ENCODE results near the gene THBD.

THBD gene, protein sequence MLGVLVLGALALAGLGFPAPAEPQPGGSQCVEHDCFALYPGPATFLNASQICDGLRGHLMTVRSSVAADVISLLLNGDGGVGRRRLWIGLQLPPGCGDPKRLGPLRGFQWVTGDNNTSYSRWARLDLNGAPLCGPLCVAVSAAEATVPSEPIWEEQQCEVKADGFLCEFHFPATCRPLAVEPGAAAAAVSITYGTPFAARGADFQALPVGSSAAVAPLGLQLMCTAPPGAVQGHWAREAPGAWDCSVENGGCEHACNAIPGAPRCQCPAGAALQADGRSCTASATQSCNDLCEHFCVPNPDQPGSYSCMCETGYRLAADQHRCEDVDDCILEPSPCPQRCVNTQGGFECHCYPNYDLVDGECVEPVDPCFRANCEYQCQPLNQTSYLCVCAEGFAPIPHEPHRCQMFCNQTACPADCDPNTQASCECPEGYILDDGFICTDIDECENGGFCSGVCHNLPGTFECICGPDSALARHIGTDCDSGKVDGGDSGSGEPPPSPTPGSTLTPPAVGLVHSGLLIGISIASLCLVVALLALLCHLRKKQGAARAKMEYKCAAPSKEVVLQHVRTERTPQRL

GRCh38 chr20:23049201-23050075 lies at the start of gene THBD:
TSS of gene THBD (minus strand) at chr20:23049672. CDS start at chr20:23049504, 168 bp downstream.
- peak; percentile 47 for DNase-seq

DNA sequence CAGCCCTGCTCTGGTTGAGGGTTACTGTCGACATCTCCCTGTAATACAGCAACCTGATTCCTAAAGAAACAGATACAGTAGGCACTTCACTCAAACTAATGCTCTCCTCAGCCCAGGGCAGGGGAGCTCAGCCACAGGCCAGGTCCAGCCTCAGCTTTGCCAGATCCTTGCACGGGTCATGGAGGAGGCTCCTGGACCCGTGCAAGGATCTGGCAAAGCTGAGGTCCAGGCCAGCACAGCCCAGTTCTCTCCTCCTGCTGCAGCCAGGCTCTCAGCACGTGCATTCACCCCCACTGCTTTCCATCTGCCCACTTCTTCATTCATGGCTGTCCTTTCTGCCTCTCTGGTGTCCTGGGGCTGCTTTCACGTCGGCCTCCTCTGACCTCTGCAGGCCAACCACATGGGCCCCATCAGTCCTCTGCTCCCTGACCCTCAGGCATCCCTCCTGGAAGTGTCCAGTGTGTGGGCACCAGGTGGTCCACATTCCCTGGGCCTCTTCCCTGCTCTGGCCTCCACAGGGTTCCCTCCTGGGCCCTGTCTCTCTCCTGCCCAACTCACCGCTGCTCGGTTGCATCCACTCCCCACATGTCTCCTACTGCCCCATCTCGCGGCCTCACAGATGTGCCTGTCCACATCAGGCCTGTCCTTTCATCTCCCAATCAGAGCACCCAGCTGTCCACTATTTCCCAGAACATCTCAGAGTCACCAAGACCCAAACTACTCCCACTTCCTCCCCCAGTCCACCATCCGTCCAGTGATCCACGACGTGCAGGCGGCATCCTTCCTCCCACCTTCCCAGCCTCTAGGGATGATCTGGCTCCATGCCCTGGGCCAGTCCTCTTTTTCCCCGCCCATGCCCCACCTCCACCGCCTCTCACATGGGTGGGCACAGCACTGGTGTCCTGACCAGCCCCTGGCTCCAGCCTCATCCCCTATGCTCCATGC lies 48.4 kb upstream of the THBD start:
- DNase-seq, result no peak

- no peak for DNase-seq
These were observed 47.6 kb upstream of the THBD start for GRCh38 chr20:23096986-23097520.

DNA sequence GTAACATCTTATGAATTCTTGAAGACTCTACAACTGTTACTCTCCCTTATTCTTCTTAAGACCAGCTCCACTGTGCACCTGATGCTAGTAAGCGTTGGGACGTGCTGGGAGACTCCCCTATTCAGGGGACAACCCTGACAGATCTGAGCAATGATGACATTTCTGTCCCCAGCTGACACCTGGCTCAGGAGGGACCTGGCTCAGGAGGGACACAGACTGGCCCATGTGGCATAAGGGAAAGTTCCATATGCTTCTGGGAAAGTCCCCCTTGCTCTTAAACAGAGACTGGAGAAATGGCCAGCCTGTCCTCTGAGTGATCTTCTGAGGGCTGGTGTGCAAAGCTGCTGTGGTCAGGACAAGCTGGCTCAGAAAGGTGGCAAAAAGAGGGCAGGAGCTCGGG lies 46.6 kb upstream of the THBD start:
- DNase-seq, result no peak

DNA sequence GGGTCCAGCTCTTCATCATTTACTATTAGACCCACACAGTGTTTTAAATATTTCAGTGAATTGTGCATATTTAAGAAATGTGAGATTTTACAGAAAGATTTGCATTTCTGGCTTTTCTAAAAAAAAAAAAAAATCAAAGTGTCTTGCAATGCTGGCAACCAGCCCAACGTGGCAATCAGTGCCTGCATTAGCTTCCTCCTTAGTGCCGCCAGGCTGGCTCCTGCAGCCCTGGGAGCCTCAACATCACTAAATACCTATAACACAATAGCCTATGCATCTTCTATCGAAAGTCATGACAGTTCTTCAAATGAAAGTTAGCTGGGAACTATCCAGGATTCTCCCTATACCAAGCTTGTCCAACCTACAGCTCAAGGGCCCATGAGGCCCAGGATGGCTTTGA lies 46.0 kb upstream of the THBD start:
- DNase-seq, result no peak

DNA sequence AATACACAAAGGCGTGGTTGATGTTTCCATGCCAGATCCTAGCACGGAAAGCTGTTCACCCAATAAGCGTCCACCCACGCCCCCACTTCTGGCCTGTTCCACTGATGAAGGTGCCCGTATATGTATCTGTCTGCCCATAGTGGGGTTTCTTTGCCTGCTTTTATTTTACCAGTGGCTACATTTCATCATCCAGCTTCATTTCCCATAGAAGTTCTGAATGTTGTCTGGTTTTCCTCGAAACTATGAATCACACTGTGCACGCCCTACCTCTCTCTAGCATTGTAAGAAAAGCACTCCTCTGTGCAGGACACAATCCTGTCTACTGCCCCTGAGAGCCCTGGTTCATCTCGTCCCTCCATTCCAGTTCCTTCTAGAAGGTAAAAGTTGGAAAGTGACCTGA lies 45.5 kb upstream of the THBD start:
- DNase-seq, result no peak

- DNase-seq, result no peak
These were observed 44.9 kb upstream of the THBD start for GRCh38 chr20:23094213-23094896.

DNA sequence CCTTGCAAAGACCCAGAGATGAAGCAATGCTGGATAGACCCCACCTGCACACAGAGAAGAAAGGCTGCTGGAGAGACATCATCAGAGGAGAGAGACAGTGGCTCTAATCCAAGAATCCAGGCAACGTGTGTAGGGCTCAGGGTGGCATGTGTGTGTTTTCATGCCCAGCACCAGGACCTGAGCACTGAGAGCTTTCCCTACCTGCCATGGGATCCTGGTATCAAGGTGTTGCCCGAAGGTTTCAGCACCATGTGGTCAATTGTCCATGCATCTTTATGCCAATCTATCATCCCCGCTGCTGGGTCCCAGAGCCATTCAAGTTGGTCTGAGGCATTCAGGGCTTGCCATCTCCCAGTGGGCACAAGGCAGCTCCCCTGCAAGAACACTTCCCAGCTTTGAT lies 44.1 kb upstream of the THBD start:
- DNase-seq, result no peak

DNA sequence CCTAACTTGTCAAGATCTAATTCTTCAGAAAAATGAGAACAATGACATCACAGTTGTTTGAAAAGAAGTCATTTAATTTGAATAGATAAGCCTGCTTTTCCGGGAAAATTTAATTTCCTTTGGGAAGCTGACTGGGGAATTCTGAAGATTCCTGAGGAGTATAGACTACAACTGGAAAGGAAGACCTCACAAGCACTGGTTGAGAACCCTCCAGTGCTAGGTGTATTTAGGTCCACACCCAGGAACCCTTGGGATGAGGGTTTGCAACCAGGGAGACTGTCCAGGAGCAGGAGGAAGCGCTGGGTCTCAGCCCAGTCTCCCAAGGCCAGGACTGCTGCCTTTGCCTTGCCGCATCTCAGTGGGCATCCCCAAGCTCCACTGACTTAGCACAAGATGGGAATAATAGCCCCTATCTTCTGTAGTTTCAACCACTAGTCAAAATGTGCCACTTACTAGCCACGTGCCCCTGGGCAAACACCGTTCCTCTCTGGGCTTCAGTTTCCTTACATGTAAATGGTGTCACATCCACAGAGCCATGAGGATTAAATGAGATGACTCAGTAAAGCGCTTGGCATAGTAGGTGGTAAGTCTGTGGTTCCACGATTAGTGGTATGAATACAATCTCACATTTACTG lies 43.5 kb upstream of the THBD start:
- no peak for DNase-seq

GRCh38 chr20:23092384-23092756 lies 42.9 kb upstream of the THBD start:
- no peak for DNase-seq

- DNase-seq, result no peak
These were observed 42.4 kb upstream of the THBD start for GRCh38 chr20:23091721-23092383.

GRCh38 chr20:23090878-23091277 lies 41.4 kb upstream of the THBD start:
- DNase-seq, result no peak

- no peak for DNase-seq
These were observed 40.7 kb upstream of the THBD start for GRCh38 chr20:23090147-23090546.

- DNase-seq, result no peak
These were observed 39.4 kb upstream of the THBD start for GRCh38 chr20:23088866-23089265.

GRCh38 chr20:23087587-23088251 lies 38.2 kb upstream of the THBD start:
- no peak for DNase-seq

DNA sequence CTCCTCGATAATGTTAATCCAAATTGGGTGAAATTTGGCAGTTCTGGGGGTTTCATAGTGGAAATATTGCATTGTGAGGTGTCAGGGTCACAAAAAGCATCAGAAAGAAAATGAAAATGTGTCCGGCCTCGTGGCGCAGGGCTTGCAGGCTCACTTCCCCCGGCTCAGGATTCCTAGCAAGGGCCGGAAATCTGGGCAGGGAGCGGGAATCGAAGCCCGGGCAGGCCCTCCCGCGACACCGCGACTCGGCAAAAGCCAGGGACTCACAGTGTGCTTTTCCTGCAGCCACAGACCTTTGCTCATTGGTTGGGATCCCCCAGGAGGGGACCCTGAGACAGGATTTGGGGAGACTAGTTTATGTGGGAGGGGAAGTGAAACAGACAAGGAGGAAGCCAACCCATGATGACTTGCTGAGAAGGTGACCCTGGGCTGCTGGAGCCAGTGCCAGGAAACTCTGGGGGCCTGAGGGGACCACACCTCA lies 37.5 kb upstream of the THBD start:
- DNase-seq, result no peak

DNA sequence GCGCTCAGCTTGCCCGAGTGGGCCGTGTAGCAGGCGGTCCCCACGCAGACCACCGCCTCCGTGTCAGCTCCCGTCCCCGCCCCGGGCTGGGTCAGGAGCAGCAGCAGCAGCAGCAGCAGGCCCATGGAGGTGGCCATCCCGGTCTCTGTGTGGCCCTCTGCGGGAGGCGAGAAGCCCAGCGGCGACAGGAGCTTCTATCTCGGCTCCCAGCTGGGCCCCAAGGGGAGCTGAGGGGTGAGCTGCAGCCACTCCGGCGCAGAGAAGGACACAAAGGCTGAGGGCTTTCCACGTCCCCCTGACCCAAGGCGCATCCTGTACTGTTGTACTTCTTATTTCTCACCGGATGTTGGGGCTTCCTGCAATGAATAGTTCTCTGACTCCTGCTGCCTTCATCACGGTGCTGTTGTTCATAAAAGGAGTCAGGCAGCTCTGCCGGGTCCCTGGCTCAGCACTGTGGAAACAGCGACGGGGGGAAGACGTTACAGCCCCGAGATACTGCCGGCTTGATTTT lies 36.6 kb upstream of the THBD start, which contains the start of gene CD93:
Gene CD93 (minus strand): TSS at position 269 of the 511 bp plus-strand sequence. CDS start 132 bp downstream, at position 137.
- DNase-seq, result peak; percentile 14

DNA sequence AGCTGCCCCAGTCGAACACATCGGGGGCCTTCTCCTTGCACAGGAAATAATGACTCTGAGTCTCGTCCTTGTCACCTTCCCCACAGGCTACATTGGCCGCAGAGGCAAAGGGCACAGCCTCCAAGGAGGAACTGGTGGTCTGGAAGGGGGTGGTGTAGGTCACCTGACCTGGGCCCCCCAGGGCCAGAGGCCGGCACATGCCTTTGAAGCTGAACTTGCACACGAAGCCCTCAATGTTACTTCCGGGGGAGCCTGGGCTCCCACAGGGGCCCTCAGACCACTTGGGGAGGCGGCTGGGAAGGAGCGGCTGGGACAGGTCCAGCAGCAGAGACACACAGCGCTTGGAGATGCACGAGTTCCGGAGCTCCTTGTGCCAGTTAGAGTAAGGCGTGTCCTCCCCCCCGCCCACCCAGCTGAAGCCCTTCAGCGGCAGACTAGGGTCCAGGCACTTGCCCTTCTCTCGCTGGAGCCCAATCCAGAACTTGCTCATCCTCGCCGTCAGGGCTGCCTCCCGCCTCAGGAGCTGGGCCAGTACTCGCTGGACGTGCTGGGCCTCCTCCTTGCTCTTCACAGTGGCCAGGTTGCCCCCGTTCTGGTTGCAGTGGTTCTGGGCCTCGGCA lies 36.1 kb upstream of the THBD start:
- no peak for DNase-seq

DNA sequence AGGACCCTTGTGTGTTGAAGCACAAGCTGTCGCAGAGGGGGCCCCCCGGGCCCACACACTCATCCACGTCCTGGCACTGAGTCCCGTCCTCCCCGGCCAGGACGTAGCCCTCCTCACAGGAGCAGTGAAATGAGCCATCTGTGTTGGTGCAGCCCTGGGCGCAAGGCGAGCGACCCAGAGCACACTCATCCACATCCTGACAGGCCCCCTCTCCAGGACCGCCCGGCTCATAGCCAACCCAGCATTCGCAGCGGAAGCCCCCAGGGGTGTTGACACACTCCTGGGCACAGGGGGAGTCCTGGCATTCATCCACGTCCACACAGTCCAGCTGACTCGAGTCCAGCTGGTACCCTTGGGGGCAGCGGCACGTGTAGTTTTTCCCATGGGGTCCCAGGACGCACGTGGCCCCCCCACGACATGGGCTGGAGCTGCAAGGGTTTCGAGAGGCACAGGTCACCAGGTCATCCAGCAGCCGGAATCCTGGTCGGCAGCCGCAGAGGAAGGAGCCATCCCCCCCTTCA lies 35.4 kb upstream of the THBD start:
- no peak for DNase-seq

Measured in fibroblast of skin of right biceps (primary cell).